ENCODE measurements around the gene ATP6V0C.

ATP6V0C gene

GRCh38 chr16:2505695-2506094 is 8.1 kb upstream of the ATP6V0C start:
- no peak overlapping the region for H3K4me3 ChIP-seq (replicated peaks; ENCODE audit: low read depth, low read length)
- TF ChIP-seq, protein P1, sequence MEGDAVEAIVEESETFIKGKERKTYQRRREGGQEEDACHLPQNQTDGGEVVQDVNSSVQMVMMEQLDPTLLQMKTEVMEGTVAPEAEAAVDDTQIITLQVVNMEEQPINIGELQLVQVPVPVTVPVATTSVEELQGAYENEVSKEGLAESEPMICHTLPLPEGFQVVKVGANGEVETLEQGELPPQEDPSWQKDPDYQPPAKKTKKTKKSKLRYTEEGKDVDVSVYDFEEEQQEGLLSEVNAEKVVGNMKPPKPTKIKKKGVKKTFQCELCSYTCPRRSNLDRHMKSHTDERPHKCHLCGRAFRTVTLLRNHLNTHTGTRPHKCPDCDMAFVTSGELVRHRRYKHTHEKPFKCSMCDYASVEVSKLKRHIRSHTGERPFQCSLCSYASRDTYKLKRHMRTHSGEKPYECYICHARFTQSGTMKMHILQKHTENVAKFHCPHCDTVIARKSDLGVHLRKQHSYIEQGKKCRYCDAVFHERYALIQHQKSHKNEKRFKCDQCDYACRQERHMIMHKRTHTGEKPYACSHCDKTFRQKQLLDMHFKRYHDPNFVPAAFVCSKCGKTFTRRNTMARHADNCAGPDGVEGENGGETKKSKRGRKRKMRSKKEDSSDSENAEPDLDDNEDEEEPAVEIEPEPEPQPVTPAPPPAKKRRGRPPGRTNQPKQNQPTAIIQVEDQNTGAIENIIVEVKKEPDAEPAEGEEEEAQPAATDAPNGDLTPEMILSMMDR (IDR thresholded peaks at IDR 0.05; ENCODE audit: low read depth, low read length, missing control alignments): no peak

GRCh38 chr16:2507052-2507659 is 6.6 kb upstream of the ATP6V0C start:
- TF ChIP-seq, protein P1 (IDR thresholded peaks at IDR 0.05; ENCODE audit: low read depth, low read length, missing control alignments): no peak
- DNase-seq (ENCODE audit: extremely low read depth, low read depth): no peak
- H3K4me3 ChIP-seq (replicated peaks; ENCODE audit: low read depth, low read length): no peak overlapping the region

More at GRCh38 chr16:2505695-2506094, 8.1 kb upstream of the ATP6V0C start:
- no peak for DNase-seq (ENCODE audit: extremely low read depth, low read depth)

DNA sequence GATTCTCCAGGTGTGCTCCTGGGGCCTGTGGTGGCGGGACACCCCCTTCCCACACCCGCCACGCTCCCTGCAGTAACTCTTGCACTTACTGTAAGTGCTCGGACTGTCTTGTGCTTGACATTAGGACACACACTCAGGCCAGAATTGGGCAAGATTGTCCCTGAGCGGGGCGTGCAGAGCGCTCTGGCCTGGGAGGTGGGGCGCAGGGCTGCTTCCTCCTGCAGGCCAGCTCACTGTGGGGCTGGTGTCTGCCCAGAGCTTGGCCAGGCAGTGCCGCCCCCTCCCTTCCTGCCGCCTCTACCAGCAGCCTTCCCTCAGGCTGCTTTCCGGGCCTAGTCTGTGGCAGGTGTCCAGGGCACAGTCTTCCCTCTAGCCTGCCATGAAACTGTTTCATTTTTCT is 6.1 kb upstream of the ATP6V0C start:
- TF ChIP-seq, protein P1 (IDR thresholded peaks at IDR 0.05; ENCODE audit: low read depth, low read length, missing control alignments): no peak
- DNase-seq (ENCODE audit: extremely low read depth, low read depth): no peak
- no peak overlapping the region for H3K4me3 ChIP-seq (replicated peaks; ENCODE audit: low read depth, low read length)

DNA sequence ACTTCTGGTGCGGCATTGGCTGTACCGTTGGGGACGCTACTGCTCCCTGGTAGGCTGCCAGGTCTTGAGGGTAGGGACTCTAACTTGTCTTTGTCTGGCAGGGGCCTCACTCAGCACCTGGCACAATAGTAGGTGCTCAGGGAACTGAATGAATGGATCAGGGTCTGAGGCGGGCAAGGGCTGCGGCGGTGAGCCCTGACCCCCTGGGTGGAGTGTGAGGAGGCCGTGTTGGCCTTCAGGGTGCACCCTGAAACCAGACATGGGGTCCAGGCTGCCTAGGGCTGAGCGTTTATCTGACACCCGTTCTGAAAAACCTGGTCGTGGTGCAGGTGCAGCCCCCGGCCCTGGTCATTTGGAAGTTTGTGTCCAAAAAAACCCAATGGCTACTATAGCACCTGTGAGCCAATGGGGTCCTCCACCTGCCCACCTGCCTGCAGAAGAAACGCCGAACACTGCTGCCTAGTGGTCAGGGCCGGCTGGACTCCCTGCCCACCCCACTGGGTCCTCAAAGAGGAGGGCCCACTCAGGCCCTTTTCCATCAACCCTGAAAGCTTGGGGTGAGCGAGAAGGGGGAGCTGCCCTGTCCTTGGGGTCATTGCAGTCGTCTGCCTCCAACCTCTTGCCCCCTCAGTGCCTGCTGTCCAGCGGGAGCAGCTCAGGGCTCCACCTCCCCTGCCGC is 4.9 kb upstream of the ATP6V0C start:
- no peak overlapping the region for H3K4me3 ChIP-seq (replicated peaks; ENCODE audit: low read depth, low read length)
- DNase-seq (ENCODE audit: extremely low read depth, low read depth): no peak
- TF ChIP-seq, protein P1 (IDR thresholded peaks at IDR 0.05; ENCODE audit: low read depth, low read length, missing control alignments): no peak

- H3K4me3 ChIP-seq (replicated peaks; ENCODE audit: low read depth, low read length): no peak overlapping the region
- no peak for DNase-seq (ENCODE audit: extremely low read depth, low read depth)
- TF ChIP-seq, protein P1 (IDR thresholded peaks at IDR 0.05; ENCODE audit: low read depth, low read length, missing control alignments): no peak
Measured at GRCh38 chr16:2511128-2511800, 2.5 kb upstream of the ATP6V0C start.

- no peak for DNase-seq (ENCODE audit: extremely low read depth, low read depth)
- TF ChIP-seq, protein P1 (IDR thresholded peaks at IDR 0.05; ENCODE audit: low read depth, low read length, missing control alignments): no peak
- H3K4me3 ChIP-seq (replicated peaks; ENCODE audit: low read depth, low read length): no peak overlapping the region
Measured at GRCh38 chr16:2511996-2512734, 1.6 kb upstream of the ATP6V0C start.

Measured in HFF-Myc (cell line).